ENCODE measurements around the gene C1QTNF8. TPM values are rescaled to one million over a fixed set of nuclear protein-coding genes. Genes with fewer than 3 reads are reported as not detected.

C1QTNF8 gene
- total RNA-seq, 1 experiment from 2014 or later, result not detected

GRCh38 chr16:1076801-1077576 lies 19.1 kb downstream of the C1QTNF8 start:
- H3K9me2 ChIP-seq (replicated peaks; ENCODE audit: low read length), result no peaks in the 10 kb centered on the region
- CTCF ChIA-PET, result no interaction called here
- BruUV-seq (replicated peaks), result no TSS peak

DNA sequence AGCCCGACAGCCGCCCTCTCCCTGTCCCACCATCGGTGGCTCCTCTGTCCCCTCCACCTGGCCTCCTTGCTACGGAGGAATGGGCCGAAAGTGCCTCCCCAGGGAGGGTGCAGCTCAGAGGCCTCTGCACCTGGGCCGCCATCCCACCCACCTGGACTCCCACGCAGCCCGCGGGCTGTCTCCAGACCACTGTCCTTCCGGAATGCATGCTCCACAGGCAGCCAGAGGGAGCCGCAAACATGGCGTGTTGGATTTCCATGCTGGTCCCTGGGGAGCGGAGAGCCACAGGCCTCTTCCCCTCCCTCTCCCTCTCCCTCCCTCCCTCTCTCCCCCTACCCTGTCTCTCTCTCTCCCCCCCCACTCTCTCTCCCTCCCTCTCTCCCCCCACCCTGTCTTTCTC lies 20.5 kb downstream of the C1QTNF8 start:
- H3K4me1 ChIP-seq (ENCODE audit: insufficient read depth, low read length), result peaks cover 13% of the 10 kb centered on the region

More at GRCh38 chr16:1076801-1077576, 19.1 kb downstream of the C1QTNF8 start:
- Histone ChIP-seq H3K27ac (ENCODE audit: low read length) (no peak overlapping the region), H3K9me3 (ENCODE audit: low read length) (no peaks in the 10 kb centered on the region), H3K9ac (ENCODE audit: low read length) (no peak overlapping the region), H4K20me1 (ENCODE audit: low read length) (no peaks in the 10 kb centered on the region), H3F3A (ENCODE audit: low read length, unreplicated experiment) (no peaks in the 10 kb centered on the region), H3K79me2 (ENCODE audit: low read length) (no peaks in the 10 kb centered on the region), H3K4me2 (ENCODE audit: low read length) (no peak overlapping the region), H2AFZ (ENCODE audit: low read length) (no peak overlapping the region), H3K4me1 (ENCODE audit: insufficient read depth, low read length) (peaks cover 13% of the 10 kb centered on the region), H3K36me3 (ENCODE audit: low read depth, low read length) (no peaks in the 10 kb centered on the region), H3K27me3 (ENCODE audit: low read length) (no peaks in the 10 kb centered on the region), H3K4me3 (ENCODE audit: low read length) (no peak overlapping the region)
- ATAC-seq (no peak), DNase-seq (no peak)
- POLR2A ChIA-PET (ENCODE audit: unreplicated experiment), result no interaction called here
- intact Hi-C loops (cut with micrococcal nuclease), result no loop called here
- TF ChIP-seq EZH2 (IDR thresholded peaks at IDR 0.05; ENCODE audit: low read length, unreplicated experiment) (no peak), EZH2phosphoT487 (IDR thresholded peaks at IDR 0.05; ENCODE audit: borderline replicate concordance, low read length) (no peak), CTCF (conservative IDR thresholded peaks at IDR 0.05; ENCODE audit: low read depth, low read length) (no peak)

More for the DNA sequence above, 20.5 kb downstream of the C1QTNF8 start:
- Histone ChIP-seq H2AFZ (ENCODE audit: low read length) (no peak overlapping the region), H3F3A (ENCODE audit: low read length, unreplicated experiment) (no peaks in the 10 kb centered on the region), H3K4me3 (ENCODE audit: low read length) (no peak overlapping the region), H3K79me2 (ENCODE audit: low read length) (no peaks in the 10 kb centered on the region), H3K9me2 (replicated peaks; ENCODE audit: low read length) (no peaks in the 10 kb centered on the region), H3K4me2 (ENCODE audit: low read length) (no peak overlapping the region), H4K20me1 (ENCODE audit: low read length) (no peaks in the 10 kb centered on the region), H3K36me3 (ENCODE audit: low read depth, low read length) (no peaks in the 10 kb centered on the region), H3K9me3 (ENCODE audit: low read length) (no peaks in the 10 kb centered on the region), H3K27ac (ENCODE audit: low read length) (no peak overlapping the region), H3K27me3 (ENCODE audit: low read length) (no peaks in the 10 kb centered on the region), H3K9ac (ENCODE audit: low read length) (no peak overlapping the region)
- ChIA-PET CTCF (no interaction called here), POLR2A (ENCODE audit: unreplicated experiment) (no interaction called here)
- DNase-seq, result no peak
- BruUV-seq (replicated peaks), result no TSS peak
- intact Hi-C loops (cut with micrococcal nuclease), result loop anchor here (2.0 kb wide), 1 partner anchor 13 kb away; no protein-coding TSS in a partner anchor
- TF ChIP-seq CTCF (conservative IDR thresholded peaks at IDR 0.05; ENCODE audit: low read depth, low read length), result no peak
- TF ChIP-seq EZH2 (IDR thresholded peaks at IDR 0.05; ENCODE audit: low read length, unreplicated experiment), result no peak
- no peak for TF ChIP-seq EZH2phosphoT487 (IDR thresholded peaks at IDR 0.05; ENCODE audit: borderline replicate concordance, low read length)
- no peak for ATAC-seq
